Lower leg skin (tissue), 4 donors: ENCODE measurements around the gene NPAS2. TPM values are rescaled to one million over a fixed set of nuclear protein-coding genes. Genes with fewer than 3 reads are reported as not detected.

Experiments used
- DNase-seq, 2 donors: peaks; one replicate each; pipeline ENCODE4 v3.0.0-alpha.2; 2019; ENCODE audit warnings: low spot score in 2 of 2
- H3K4me3 ChIP-seq: fragments of 200-600 bp; sonication (generic); 2 replicates; pipeline ENCODE4 v1.5.1; 2017; ENCODE audit warnings: mild to moderate bottlenecking, low read depth; ENCODE audit not compliant: poor library complexity, severe bottlenecking
- CTCF ChIP-seq, 3 donors: fragments of 450-650 bp; IDR thresholded peaks; one replicate each; pipeline ENCODE4 v1.5.1; 2016; ENCODE audit warnings: antibody characterized with exemption in 3 of 3, mild to moderate bottlenecking in 3 of 3, moderate library complexity in 2 of 3
- POLR2A ChIP-seq, 2 donors: fragments of 450-650 bp; IDR thresholded peaks; one replicate each; pipeline ENCODE4 v1.6.1; 2016 to 2017; ENCODE audit warnings: antibody characterized with exemption in 2 of 2, mild to moderate bottlenecking in 1 of 2, moderate library complexity in 1 of 2
- WGBS, 2 donors: methylation state at CpG; one replicate each; pipeline ENCODE4 v1.1.5; 2018; 5-methylcytosine and 5-hydroxymethylcytosine counted together
- intact Hi-C: fragments of 100-400 bp; cut with DNase I; formaldehyde crosslinking; loops from one replicate; pipeline ENCODE4 v1.15.0; 2023; ENCODE audit warnings: low total_unique reads
- total RNA-seq, 4 donors: library from RNA; depleted of rRNA; stranded (reverse); fragments of >200 nt; gene quantifications; one replicate each; pipeline ENCODE4 v1.1.0, GENCODE V29; 2016

The NPAS2 gene
- total RNA-seq, 4 donors from 2014 or later: 58.0 to 75.5 (median 62.1) TPM

- WGBS, 2 donors: 86 to 87% methylated on average over 10 of the region's 10 CpGs
- TF ChIP-seq POLR2A (IDR thresholded peaks at IDR 0.05): no peak
- TF ChIP-seq CTCF (IDR thresholded peaks at IDR 0.05): no peak
- no peak overlapping the region for H3K4me3 ChIP-seq
- intact Hi-C loops: no loop called here
- peak in 1 of 2 donors; percentile 50 for DNase-seq
Measured at GRCh38 chr2:100936070-100936741, 116.3 kb downstream of the NPAS2 start.

GRCh38 chr2:100936972-100937542 is 117.1 kb downstream of the NPAS2 start:
- WGBS, 2 donors: 73 to 94% methylated on average over 2 of the region's 2 CpGs
- no peak for TF ChIP-seq POLR2A (IDR thresholded peaks at IDR 0.05)
- TF ChIP-seq CTCF (IDR thresholded peaks at IDR 0.05): no peak
- intact Hi-C loops: no loop called here
- DNase-seq: peak in 1 of 2 donors; percentile 29
- H3K4me3 ChIP-seq: no peak overlapping the region

GRCh38 chr2:100938031-100939026 is 118.4 kb downstream of the NPAS2 start:
- intact Hi-C loops: no loop called here

GRCh38 chr2:100939445-100939844 is 119.5 kb downstream of the NPAS2 start:
- 91 to 94% methylated on average over 6 of the region's 6 CpGs for WGBS, 2 donors
- no peak overlapping the region for H3K4me3 ChIP-seq
- no peak for TF ChIP-seq CTCF (IDR thresholded peaks at IDR 0.05)
- no peak for TF ChIP-seq POLR2A (IDR thresholded peaks at IDR 0.05)
- no peak for DNase-seq
- intact Hi-C loops: no loop called here

More at GRCh38 chr2:100938031-100939026, 118.4 kb downstream of the NPAS2 start:
- peak in 1 of 2 donors; percentile 58 for DNase-seq
- TF ChIP-seq POLR2A (IDR thresholded peaks at IDR 0.05) (no peak), CTCF (IDR thresholded peaks at IDR 0.05) (no peak)
- WGBS, 2 donors: 78 to 85% methylated on average over 15 of the region's 15 CpGs
- no peak overlapping the region for H3K4me3 ChIP-seq

- 92 to 94% methylated on average over 4 of the region's 4 CpGs for WGBS, 2 donors
- no peak overlapping the region for H3K4me3 ChIP-seq
- peak in 1 of 2 donors; percentile 56 for DNase-seq
- intact Hi-C loops: no loop called here
- TF ChIP-seq POLR2A (IDR thresholded peaks at IDR 0.05) (no peak), CTCF (IDR thresholded peaks at IDR 0.05) (no peak)
Measured at GRCh38 chr2:100940240-100940639, 120.3 kb downstream of the NPAS2 start.
